IMR-90 (cell line): ENCODE results near the gene LRRC34. TPM values are rescaled to one million over a fixed set of nuclear protein-coding genes. Genes with fewer than 3 reads are reported as not detected.
A peak's percentile ranks its signal among the peaks of the same experiment; 100 is the strongest.

Experiments used
- ATAC-seq: fragments of 200-7000 bp; cut with Tn5 transposase; 2 replicates; pipeline ENCODE4 v1.9.1; 2020; ENCODE audit warnings: low read depth, mild to moderate bottlenecking, moderate library complexity
- BruUV-seq: library from RNA; stranded (reverse); fragments of 400-500 nt; replicated peaks from 2 replicates; lab custom pipeline; 2021; lab: Mats Ljungman, UMichigan
- CTCF ChIA-PET: fragments of 300-600 bp; formaldehyde crosslinking; extraction: SDS; loops from one replicate; lab custom pipeline; 2021; ENCODE audit warnings: antibody characterized with exemption; lab: Yijun Ruan, JAX
- POLR2A ChIA-PET: fragments of 300-600 bp; sonication (Branson Sonifier 250); formaldehyde crosslinking; loops from one replicate; lab custom pipeline; 2022; ENCODE audit warnings: antibody characterized with exemption; ENCODE audit not compliant: unreplicated experiment; lab: Charles Lee
- DNase-seq: peaks from one replicate; pipeline ENCODE4 v3.0.0; 2013
- H2AFZ ChIP-seq: replicated peaks from 2 replicates; pipeline ENCODE3; 2013; ENCODE audit warnings: low read length, mild to moderate bottlenecking; ENCODE audit not compliant: poor library complexity
- H2AK5ac ChIP-seq: 2 replicates; pipeline ENCODE4 v1.6.1; 2013; ENCODE audit warnings: low read depth, low read length, inconsistent platforms
- H2AK9ac ChIP-seq: replicated peaks from 2 replicates; pipeline ENCODE3; 2013; ENCODE audit warnings: mild to moderate bottlenecking, low read depth, low read length, moderate library complexity; ENCODE audit not compliant: poor library complexity
- H2BK120ac ChIP-seq: 2 replicates; pipeline ENCODE4 v1.6.1; 2013; ENCODE audit warnings: low read depth, low read length, inconsistent platforms
- H2BK15ac ChIP-seq: 3 replicates; pipeline ENCODE4 v1.6.1; 2013; ENCODE audit warnings: low read depth, low read length, inconsistent platforms
- H2BK20ac ChIP-seq: 2 replicates; pipeline ENCODE4 v1.6.1; 2013; ENCODE audit warnings: low read depth, mild to moderate bottlenecking, inconsistent platforms, low read length, moderate library complexity
- H2BK5ac ChIP-seq: 2 replicates; pipeline ENCODE4 v1.6.1; 2013; ENCODE audit warnings: mild to moderate bottlenecking, low read depth, low read length, inconsistent platforms; ENCODE audit not compliant: poor library complexity, severe bottlenecking
- H3K14ac ChIP-seq: replicated peaks from 2 replicates; pipeline ENCODE4 v1.6.1; 2013; ENCODE audit warnings: low read depth, low read length, inconsistent platforms
- H3K18ac ChIP-seq: 2 replicates; pipeline ENCODE4 v1.6.1; 2013; ENCODE audit warnings: low read depth, low read length, control low read depth
- H3K23ac ChIP-seq: 2 replicates; pipeline ENCODE4 v1.6.1; 2013; ENCODE audit warnings: low read depth, low read length, inconsistent platforms
- H3K27ac ChIP-seq: 2 replicates; pipeline ENCODE4 v1.5.1; 2013; ENCODE audit warnings: mild to moderate bottlenecking, control low read depth, low read length; ENCODE audit not compliant: insufficient read depth
- H3K27me3 ChIP-seq: 2 replicates; pipeline ENCODE4 v1.6.1; 2013; ENCODE audit warnings: low read length; ENCODE audit not compliant: control insufficient read depth, insufficient read depth
- H3K36me3 ChIP-seq: 2 replicates; pipeline ENCODE4 v1.6.1; 2013; ENCODE audit warnings: low read length, mixed read lengths; ENCODE audit not compliant: control insufficient read depth, insufficient read depth
- H3K4ac ChIP-seq: 2 replicates; pipeline ENCODE4 v1.6.1; 2013; ENCODE audit warnings: low read depth, low read length, inconsistent platforms
- H3K4me1 ChIP-seq: 2 replicates; pipeline ENCODE4 v1.6.1; 2013; ENCODE audit warnings: low read length, mixed read lengths; ENCODE audit not compliant: control insufficient read depth, insufficient read depth
- H3K4me2 ChIP-seq: 2 replicates; pipeline ENCODE4 v1.6.1; 2013; ENCODE audit warnings: low read depth, mild to moderate bottlenecking, control low read depth, low read length, moderate library complexity
- H3K4me3 ChIP-seq: 2 replicates; pipeline ENCODE4 v1.5.1; 2013; ENCODE audit warnings: low read depth, mild to moderate bottlenecking, control low read depth, low read length, moderate library complexity; ENCODE audit not compliant: insufficient read depth
- H3K56ac ChIP-seq: 2 replicates; pipeline ENCODE4 v1.6.1; 2013; ENCODE audit warnings: low read length, inconsistent platforms; ENCODE audit not compliant: insufficient read depth; ENCODE audit errors: extremely low read depth
- H3K79me1 ChIP-seq, 2 experiments: 2 replicates each; pipeline ENCODE4 v1.6.1; 2013; ENCODE audit warnings: low read length in 2 of 2, inconsistent platforms in 1 of 2, low read depth in 1 of 2
- H3K9ac ChIP-seq: 2 replicates; pipeline ENCODE4 v1.6.1; 2013; ENCODE audit warnings: low read depth, low read length, control low read depth
- H3K9me1 ChIP-seq: 2 replicates; pipeline ENCODE4 v1.6.1; 2013; ENCODE audit warnings: low read length, inconsistent platforms; ENCODE audit not compliant: insufficient read depth
- H3K9me3 ChIP-seq: 2 replicates; pipeline ENCODE4 v1.6.1; 2013; ENCODE audit warnings: low read length; ENCODE audit not compliant: control insufficient read depth, insufficient read depth
- H4K20me1 ChIP-seq: 2 replicates; pipeline ENCODE4 v1.6.1; 2013; ENCODE audit warnings: low read length, inconsistent platforms; ENCODE audit not compliant: insufficient read depth
- H4K5ac ChIP-seq: 2 replicates; pipeline ENCODE4 v1.6.1; 2013; ENCODE audit warnings: mild to moderate bottlenecking, low read depth, low read length, control low read depth
- H4K8ac ChIP-seq, 2 experiments: 2 replicates each; pipeline ENCODE4 v1.6.1; 2013; ENCODE audit warnings: low read depth in 2 of 2, low read length in 2 of 2, control low read depth in 1 of 2, inconsistent platforms in 1 of 2
- H4K91ac ChIP-seq: 2 replicates; pipeline ENCODE4 v1.6.1; 2013; ENCODE audit warnings: low read depth, low read length, inconsistent platforms; ENCODE audit not compliant: insufficient read depth
- BHLHE40 ChIP-seq: fragments of 150-350 bp; IDR thresholded peaks from 2 replicates; pipeline ENCODE4 v1.6.1; 2016; ENCODE audit warnings: mild to moderate bottlenecking, low read depth, low read length
- CEBPB ChIP-seq: IDR thresholded peaks from 2 replicates; pipeline ENCODE4 v1.6.1; 2012; ENCODE audit warnings: low read depth, low read length, improper control_type of control experiment
- CHD1 ChIP-seq: IDR thresholded peaks from 2 replicates; pipeline ENCODE4 v1.6.1; 2012; ENCODE audit warnings: low read depth, low read length, improper control_type of control experiment
- CTCF ChIP-seq: conservative IDR thresholded peaks from 2 replicates; pipeline ENCODE4 v1.5.1; 2012; ENCODE audit warnings: mild to moderate bottlenecking, low read depth, low read length, improper control_type of control experiment
- ELK1 ChIP-seq: fragments of 150-350 bp; IDR thresholded peaks from 2 replicates; pipeline ENCODE4 v1.6.1; 2016; ENCODE audit warnings: low read depth, mild to moderate bottlenecking, low read length, moderate library complexity, borderline replicate concordance
- FOS ChIP-seq: fragments of 150-350 bp; IDR thresholded peaks from 2 replicates; pipeline ENCODE4 v1.6.1; 2016; ENCODE audit warnings: low read depth, low read length
- MAZ ChIP-seq: IDR thresholded peaks from 2 replicates; pipeline ENCODE4 v1.6.1; 2012; ENCODE audit warnings: low read depth, mild to moderate bottlenecking, low read length, improper control_type of control experiment, moderate library complexity, borderline replicate concordance
- MXI1 ChIP-seq: IDR thresholded peaks from 2 replicates; pipeline ENCODE4 v1.6.1; 2012; ENCODE audit warnings: low read depth, mild to moderate bottlenecking, low read length, moderate library complexity, borderline replicate concordance
- POLR2A ChIP-seq: IDR thresholded peaks from 2 replicates; pipeline ENCODE4 v1.6.1; 2012; ENCODE audit warnings: mild to moderate bottlenecking, low read depth, low read length
- RAD21 ChIP-seq: IDR thresholded peaks from 2 replicates; pipeline ENCODE4 v1.6.1; 2012; ENCODE audit warnings: low read length, improper control_type of control experiment
- RCOR1 ChIP-seq: IDR thresholded peaks from 2 replicates; pipeline ENCODE4 v1.6.1; 2012; ENCODE audit warnings: mild to moderate bottlenecking, low read length, improper control_type of control experiment; ENCODE audit not compliant: insufficient replicate concordance
- USF2 ChIP-seq: fragments of 150-350 bp; IDR thresholded peaks from 2 replicates; pipeline ENCODE4 v1.6.1; 2017; ENCODE audit warnings: mild to moderate bottlenecking, antibody characterized with exemption, low read length, low read depth
- WGBS, 2 experiments: methylation state at CpG; one replicate each; pipeline versions ENCODE4 v1.1.5 to v1.1.7; 2013; ENCODE audit warnings: missing lambda C conversion rate in 2 of 2; ENCODE audit not compliant: insufficient read length in 1 of 2; ENCODE audit errors: extremely low coverage in 2 of 2; 5-methylcytosine and 5-hydroxymethylcytosine counted together
- dilution Hi-C: fragments of 300-500 bp; cut with HindIII; formaldehyde crosslinking; loops from one replicate; pipeline ENCODE4 v1.14.3; 2018; ENCODE audit warnings: low sequenced_read_pairs; ENCODE audit not compliant: unreplicated experiment
- in situ Hi-C: fragments of 300-500 bp; cut with MboI; formaldehyde crosslinking; loops from 3 replicates; pipeline ENCODE4 v1.14.3; 2019; ENCODE audit warnings: low sequenced_read_pairs, inconsistent platforms, mixed read lengths
- intact Hi-C: fragments of 100-400 bp; cut with micrococcal nuclease; formaldehyde crosslinking; loops from 2 replicates; pipeline ENCODE4 v1.10.0; 2022
- polyA plus RNA-seq, 3 experiments: library from polyadenylated mRNA; depleted of rRNA; stranded (reverse); fragments of >200 nt; gene quantifications; 2 replicates each; pipeline ENCODE4 v1.2.3, GENCODE V29; 2012; ENCODE audit warnings: low replicate concordance in 1 of 3
- total RNA-seq: library from RNA; depleted of rRNA; stranded (reverse); fragments of >200 nt; gene quantifications from 2 replicates; pipeline ENCODE4 v1.2.3, GENCODE V29; 2012

Gene LRRC34
- total and polyA plus RNA-seq, 2 of the 4 experiments (the other 2 are of a cell fraction), result 0.90 to 0.91 TPM

DNA sequence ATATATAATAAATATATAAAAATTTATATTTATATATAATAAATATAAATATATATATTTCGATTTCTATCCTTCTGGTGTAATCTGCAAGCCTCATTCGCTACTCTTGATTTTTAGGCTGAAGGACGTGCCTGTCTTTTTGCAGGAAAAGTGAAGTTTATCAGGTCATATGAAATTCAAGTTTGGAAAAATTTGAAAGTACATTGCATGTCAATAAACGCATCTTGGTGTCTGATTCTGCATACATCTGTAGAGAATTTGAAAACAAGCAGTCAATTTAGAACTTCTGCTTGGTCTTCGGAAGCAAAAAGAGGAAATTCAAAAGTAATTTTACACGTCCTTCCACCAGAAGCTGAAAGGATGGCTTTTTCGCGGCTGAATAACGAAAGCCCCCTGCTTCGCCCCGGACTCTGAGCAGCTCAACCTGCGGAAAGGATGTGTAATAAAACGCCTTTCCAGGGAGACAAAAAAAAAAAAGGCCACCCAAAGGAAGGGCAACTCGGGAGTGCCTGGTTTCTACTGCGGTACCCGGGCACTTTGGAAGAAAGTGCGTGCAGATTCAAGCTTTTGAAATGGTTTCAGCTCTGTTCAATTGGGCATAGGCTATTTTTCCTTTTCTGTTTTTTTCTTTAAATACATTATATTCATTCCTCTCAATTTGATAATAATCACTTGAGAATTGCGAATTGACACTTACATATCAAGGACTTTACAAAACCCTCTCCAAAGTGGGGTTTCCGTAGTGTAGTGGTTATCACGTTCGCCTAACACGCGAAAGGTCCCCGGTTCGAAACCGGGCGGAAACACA, 41.0 kb downstream of the LRRC34 start:
- BruUV-seq, result no TSS peak
- ChIA-PET POLR2A (interaction anchor here (0.6 kb wide), 3 partner anchors 18 to 773 kb away, joined by 3 read pairs; no protein-coding TSS in a partner anchor), CTCF (interaction anchor here (0.5 to 0.8 kb wide), 3 partner anchors 29 to 105 kb away, joined by 3 to 5 read pairs (median 4); no protein-coding TSS in a partner anchor)
- Histone ChIP-seq H3K9me1 (no peaks in the 10 kb centered on the region), H2BK120ac (peak overlapping the region; percentile 60), H2AK9ac (no peak overlapping the region), H2AFZ (peak overlapping the region; percentile 90), H3K36me3 (0 out of 2 replicates have a peak, but pooled peaks cover under 1% of the 10 kb centered on the region), H3K23ac (peak overlapping the region; percentile 26), H3K4me2 (peak overlapping the region; percentile 90), H3K56ac (peak overlapping the region; percentile 67), H4K5ac (peak overlapping the region; percentile 27), H3K79me1 (peaks cover 5 to 9% of the 10 kb centered on the region in 2 experiments; a peak in 3 of 4 replicates), H3K14ac (peak overlapping the region; percentile 14; the same call in 1 of the 2 replicates), H3K4me1 (no peaks in the 10 kb centered on the region), H3K27me3 (no peaks in the 10 kb centered on the region), H3K9ac (peak overlapping the region; percentile 76), H4K20me1 (no peaks in the 10 kb centered on the region), H3K4ac (peak overlapping the region; percentile 44), H2BK5ac (peak overlapping the region; percentile 81), H3K9me3 (no peaks in the 10 kb centered on the region), H4K8ac (peak overlapping the region; percentile 63 to 70; a peak in 2 of 4 replicates), H4K91ac (no peak overlapping the region), H3K4me3 (peak overlapping the region; percentile 80), H3K27ac (peak overlapping the region; percentile 65), H2AK5ac (no peak overlapping the region), H2BK20ac (no peak overlapping the region), H2BK15ac (peak overlapping the region; percentile 42; the same call in 1 of the 3 replicates), H3K18ac (peak overlapping the region; percentile 61)
- ATAC-seq (peak; percentile 5; the same call in 1 of the 2 replicates), DNase-seq (peak; percentile 72)
- WGBS, 2 experiments, result 0% methylated on average over 2 of the region's 27 CpGs; no CpG with 5 or more reads in 1 of the 2 experiments
- dilution Hi-C loops (no loop called here), in situ Hi-C loops (loop anchor here (25.0 kb wide), 1 partner anchor 1684 kb away; the partner anchor contains the start of gene GOLIM4), intact Hi-C loops (loop anchor here (2.0 to 10.0 kb wide), 2 partner anchors 213 to 625 kb away; no protein-coding TSS in a partner anchor)
- TF ChIP-seq RCOR1, result no peak
- TF ChIP-seq ELK1, result no peak
- TF ChIP-seq POLR2A, result no peak
- TF ChIP-seq MAZ, result no peak
- no peak for TF ChIP-seq CTCF
- no peak; the same call in 1 of the 2 replicates for TF ChIP-seq USF2
- no peak for TF ChIP-seq RAD21
- no peak for TF ChIP-seq MXI1
- TF ChIP-seq CHD1, result peak; percentile 72; the same call in 1 of the 2 replicates
- peak; percentile 93 for TF ChIP-seq FOS
- TF ChIP-seq CEBPB, result no peak
- TF ChIP-seq BHLHE40, result peak; percentile 66; the same call in 1 of the 2 replicates
